Measurements from ENCODE around the gene PLA2G4B.

PLA2G4B gene

GRCh38 chr15:41843571-41843970 is 4.9 kb downstream of the PLA2G4B start:
- no peak for DNase-seq (ENCODE audit: extremely low read depth, insufficient read length)
- TF ChIP-seq CTCF (IDR thresholded peaks at IDR 0.05; ENCODE audit: insufficient read depth, low read length, poor library complexity, severe bottlenecking): no peak
- Histone ChIP-seq H3K27me3 (replicated peaks; ENCODE audit: control insufficient read depth, insufficient read depth, low read length) (no peaks in the 10 kb centered on the region), H3K36me3 (ENCODE audit: control insufficient read depth, insufficient read depth, low read length) (peaks cover 7% of the 10 kb centered on the region), H3K4me3 (replicated peaks; ENCODE audit: low read depth, low read length) (no peak overlapping the region)

DNA sequence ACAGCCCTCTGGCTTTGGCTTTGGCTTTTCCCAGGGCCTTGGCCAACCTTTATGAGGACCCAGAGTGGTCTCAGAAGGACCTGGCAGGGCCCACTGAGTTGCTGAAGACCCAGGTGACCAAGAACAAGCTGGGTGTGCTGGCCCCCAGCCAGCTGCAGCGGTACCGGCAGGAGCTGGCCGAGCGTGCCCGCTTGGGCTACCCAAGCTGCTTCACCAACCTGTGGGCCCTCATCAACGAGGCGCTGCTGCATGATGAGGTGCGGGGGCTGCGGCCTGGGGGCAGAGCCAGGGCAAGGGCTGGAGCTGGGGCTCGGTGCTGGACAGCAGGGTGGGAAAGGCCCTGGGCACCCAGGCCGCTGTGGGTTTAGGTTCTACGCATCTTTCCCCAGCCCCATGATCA is 6.2 kb downstream of the PLA2G4B start:
- no peak for DNase-seq (ENCODE audit: extremely low read depth, insufficient read length)
- H3K4me3 ChIP-seq (replicated peaks; ENCODE audit: low read depth, low read length): no peak overlapping the region
- peaks cover 7% of the 10 kb centered on the region for H3K36me3 ChIP-seq (ENCODE audit: control insufficient read depth, insufficient read depth, low read length)
- no peak for TF ChIP-seq CTCF (IDR thresholded peaks at IDR 0.05; ENCODE audit: insufficient read depth, low read length, poor library complexity, severe bottlenecking)
- no peaks in the 10 kb centered on the region for H3K27me3 ChIP-seq (replicated peaks; ENCODE audit: control insufficient read depth, insufficient read depth, low read length)

DNA sequence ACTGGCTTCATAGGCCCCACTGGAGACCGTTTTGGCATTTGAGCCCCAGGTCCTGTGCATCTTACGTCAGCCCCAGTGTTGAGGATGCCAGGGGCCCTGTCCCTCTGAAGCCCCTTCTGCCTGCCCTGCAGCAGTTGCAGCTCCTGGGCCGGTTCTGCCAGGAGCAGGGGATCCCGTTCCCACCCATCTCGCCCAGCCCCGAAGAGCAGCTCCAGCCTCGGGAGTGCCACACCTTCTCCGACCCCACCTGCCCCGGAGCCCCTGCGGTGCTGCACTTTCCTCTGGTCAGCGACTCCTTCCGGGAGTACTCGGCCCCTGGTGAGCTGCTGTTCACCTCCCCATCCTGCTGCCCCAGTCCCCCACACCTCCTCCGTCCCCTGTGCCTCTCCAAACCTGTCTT is 8.6 kb downstream of the PLA2G4B start:
- no peak for TF ChIP-seq CTCF (IDR thresholded peaks at IDR 0.05; ENCODE audit: insufficient read depth, low read length, poor library complexity, severe bottlenecking)
- Histone ChIP-seq H3K4me3 (replicated peaks; ENCODE audit: low read depth, low read length) (no peak overlapping the region), H3K27me3 (replicated peaks; ENCODE audit: control insufficient read depth, insufficient read depth, low read length) (no peaks in the 10 kb centered on the region), H3K36me3 (ENCODE audit: control insufficient read depth, insufficient read depth, low read length) (peaks cover 7% of the 10 kb centered on the region)
- no peak for DNase-seq (ENCODE audit: extremely low read depth, insufficient read length)

DNA sequence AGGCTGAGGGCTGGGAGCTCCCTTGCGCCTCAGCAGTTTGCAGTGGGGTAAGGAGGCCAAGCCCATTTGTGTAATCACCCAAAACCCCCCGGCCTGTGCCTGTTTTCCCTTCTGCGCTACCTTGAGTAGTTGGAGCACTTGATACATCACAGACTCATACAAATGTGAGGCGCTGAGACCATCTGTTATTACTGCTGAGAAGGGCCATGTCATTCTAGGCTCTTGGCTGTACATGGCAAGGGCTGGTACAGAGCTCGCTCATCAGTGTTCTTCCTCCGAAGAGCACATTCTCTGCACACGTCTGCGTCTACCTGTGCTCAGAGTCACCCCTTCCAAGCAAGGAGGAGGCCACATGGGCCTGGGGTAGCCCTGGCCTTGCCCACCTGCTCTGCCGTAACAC is 9.3 kb downstream of the PLA2G4B start:
- peaks cover 7% of the 10 kb centered on the region for H3K36me3 ChIP-seq (ENCODE audit: control insufficient read depth, insufficient read depth, low read length)
- DNase-seq (ENCODE audit: extremely low read depth, insufficient read length): no peak
- no peaks in the 10 kb centered on the region for H3K27me3 ChIP-seq (replicated peaks; ENCODE audit: control insufficient read depth, insufficient read depth, low read length)
- no peak overlapping the region for H3K4me3 ChIP-seq (replicated peaks; ENCODE audit: low read depth, low read length)
- TF ChIP-seq CTCF (IDR thresholded peaks at IDR 0.05; ENCODE audit: insufficient read depth, low read length, poor library complexity, severe bottlenecking): no peak

- TF ChIP-seq CTCF (IDR thresholded peaks at IDR 0.05; ENCODE audit: insufficient read depth, low read length, poor library complexity, severe bottlenecking): no peak
- H3K27me3 ChIP-seq (replicated peaks; ENCODE audit: control insufficient read depth, insufficient read depth, low read length): no peaks in the 10 kb centered on the region
- no peak overlapping the region for H3K4me3 ChIP-seq (replicated peaks; ENCODE audit: low read depth, low read length)
- no peak for DNase-seq (ENCODE audit: extremely low read depth, insufficient read length)
- peaks cover 7% of the 10 kb centered on the region for H3K36me3 ChIP-seq (ENCODE audit: control insufficient read depth, insufficient read depth, low read length)
Observed at GRCh38 chr15:41848631-41849030, 10.0 kb downstream of the PLA2G4B start.

GRCh38 chr15:41849204-41849603 is 10.6 kb downstream of the PLA2G4B start:
- Histone ChIP-seq H3K36me3 (ENCODE audit: control insufficient read depth, insufficient read depth, low read length) (peaks cover 7% of the 10 kb centered on the region), H3K4me3 (replicated peaks; ENCODE audit: low read depth, low read length) (no peak overlapping the region), H3K27me3 (replicated peaks; ENCODE audit: control insufficient read depth, insufficient read depth, low read length) (no peaks in the 10 kb centered on the region)
- DNase-seq (ENCODE audit: extremely low read depth, insufficient read length): no peak
- no peak for TF ChIP-seq CTCF (IDR thresholded peaks at IDR 0.05; ENCODE audit: insufficient read depth, low read length, poor library complexity, severe bottlenecking)
